GM12891 (cell line): ENCODE data around the gene DNER.

Source experiments
- PAX5 ChIP-seq: IDR thresholded peaks from 2 replicates; pipeline ENCODE4 v1.6.1; 2011; ENCODE audit warnings: low read length, moderate library complexity, mild to moderate bottlenecking; ENCODE audit not compliant: insufficient read depth, severe bottlenecking
- POLR2A ChIP-seq: IDR thresholded peaks from 2 replicates; pipeline ENCODE4 v1.6.1; 2011; ENCODE audit warnings: low read depth, low read length, control low read depth
- POLR2AphosphoS5 ChIP-seq: IDR thresholded peaks from 2 replicates; pipeline ENCODE4 v1.6.1; 2011; ENCODE audit warnings: low read depth, low read length, control low read depth
- POU2F2 ChIP-seq: IDR thresholded peaks from 2 replicates; pipeline ENCODE4 v1.6.1; 2011; ENCODE audit warnings: low read depth, mild to moderate bottlenecking, control low read depth, low read length, moderate library complexity
- SPI1 ChIP-seq: IDR thresholded peaks from 2 replicates; pipeline ENCODE4 v1.6.1; 2011; ENCODE audit warnings: low read depth, low read length, control low read depth
- TAF1 ChIP-seq: IDR thresholded peaks from 2 replicates; pipeline ENCODE4 v1.6.1; 2011; ENCODE audit warnings: low read depth, low read length, control low read depth

GRCh38 chr2:229530434-229530833, 183.9 kb downstream of the DNER start:
- TF ChIP-seq POLR2A (no peak), TAF1 (no peak), POLR2AphosphoS5 (no peak), PAX5 (no peak), POU2F2 (no peak), SPI1 (no peak)
